Hepatocyte (in vitro differentiated cells): ENCODE data around the gene CALR. TPM values are rescaled to one million over a fixed set of nuclear protein-coding genes. Genes with fewer than 3 reads are reported as not detected.
"Not testable (repeated sequence)": the region's sequence is repeated elsewhere in the genome, so short reads cannot be mapped to it uniquely, and the experiment has no call there.

ENCODE experiments used
- DNase-seq: peaks from one replicate; pipeline ENCODE4 v3.0.0-alpha.2; 2016; ENCODE audit warnings: low spot score
- H2AFZ ChIP-seq: fragments of 200-600 bp; sonication (generic); 2 replicates; pipeline ENCODE4 v1.6.0; 2016; ENCODE audit warnings: antibody characterized with exemption, mild to moderate bottlenecking
- H3K27ac ChIP-seq: fragments of 200-600 bp; sonication (generic); 2 replicates; pipeline ENCODE4 v1.5.1; 2016; ENCODE audit warnings: mild to moderate bottlenecking
- H3K27me3 ChIP-seq: fragments of 200-600 bp; sonication (generic); 2 replicates; pipeline ENCODE4 v1.6.1; 2016
- H3K36me3 ChIP-seq: fragments of 200-600 bp; sonication (generic); replicated peaks from 2 replicates; pipeline ENCODE4 v1.5.1; 2016; ENCODE audit warnings: low read depth; ENCODE audit not compliant: insufficient read depth
- H3K4me1 ChIP-seq: fragments of 200-600 bp; sonication (generic); 2 replicates; pipeline ENCODE4 v1.5.1; 2016; ENCODE audit warnings: mild to moderate bottlenecking, moderate library complexity; ENCODE audit not compliant: insufficient read depth
- H3K4me2 ChIP-seq: fragments of 200-600 bp; sonication (generic); 2 replicates; pipeline ENCODE4 v1.6.0; 2016
- H3K4me3 ChIP-seq: fragments of 200-600 bp; sonication (generic); 2 replicates; pipeline ENCODE4 v1.5.1; 2016; ENCODE audit warnings: mild to moderate bottlenecking
- H3K79me2 ChIP-seq: fragments of 200-600 bp; sonication (generic); 2 replicates; pipeline ENCODE4 v1.6.0; 2017; ENCODE audit warnings: mild to moderate bottlenecking
- H3K9me2 ChIP-seq: fragments of 200-600 bp; sonication (generic); replicated peaks from 2 replicates; pipeline ENCODE4 v1.6.0; 2017; ENCODE audit warnings: mild to moderate bottlenecking; ENCODE audit not compliant: insufficient read depth
- H3K9me3 ChIP-seq: fragments of 200-600 bp; sonication (generic); 2 replicates; pipeline ENCODE4 v1.5.1; 2016; ENCODE audit warnings: low read depth, mild to moderate bottlenecking
- H4K20me1 ChIP-seq: fragments of 200-600 bp; sonication (generic); 2 replicates; pipeline ENCODE4 v1.6.0; 2016; ENCODE audit warnings: mild to moderate bottlenecking; ENCODE audit not compliant: insufficient read depth, poor library complexity, severe bottlenecking
- CTCF ChIP-seq: fragments of 200-600 bp; sonication (generic); IDR thresholded peaks from 2 replicates; pipeline ENCODE4 v1.5.1; 2016; ENCODE audit warnings: antibody characterized with exemption, mild to moderate bottlenecking; ENCODE audit not compliant: poor library complexity
- EZH2 ChIP-seq: fragments of 200-600 bp; sonication (generic); IDR thresholded peaks from 2 replicates; pipeline ENCODE4 v1.6.1; 2016; ENCODE audit warnings: antibody characterized with exemption, mild to moderate bottlenecking, borderline replicate concordance
- EZH2phosphoT487 ChIP-seq: fragments of 200-600 bp; sonication (generic); IDR thresholded peaks from one replicate; pipeline ENCODE4 v1.6.1; 2018; ENCODE audit warnings: antibody characterized with exemption, mild to moderate bottlenecking, low read depth, moderate library complexity; ENCODE audit not compliant: unreplicated experiment, severe bottlenecking
- whole genome bisulfite sequencing: methylation state at CpG from one replicate; pipeline ENCODE4 v1.1.6; 2016; ENCODE audit warnings: low lambda C conversion rate; ENCODE audit errors: missing lambda C conversion rate; 5-methylcytosine and 5-hydroxymethylcytosine counted together
- polyA plus RNA-seq: library from polyadenylated mRNA; unstranded; fragments of >200 nt; fragmentation: Nextera tagmentation; extraction: Ambion mirVana; gene quantifications from 2 replicates; pipeline ENCODE4 v1.2.1, GENCODE V29; 2016
- total RNA-seq: library from RNA; depleted of rRNA; stranded (reverse); fragments of >200 nt; gene quantifications from 2 replicates; pipeline ENCODE4 v1.2.3, GENCODE V29; 2014

The CALR gene
- total and polyA plus RNA-seq, 2 experiments from 2014 or later: 915 to 1,414 TPM

GRCh38 chr19:12953799-12954611, 15.6 kb downstream of the CALR start:
- DNase-seq: no peak
- no peak for TF ChIP-seq CTCF
- H3K9me2 ChIP-seq: no peaks in the 10 kb centered on the region
- H2AFZ ChIP-seq: no peak overlapping the region
- no peaks in the 10 kb centered on the region for H3K9me3 ChIP-seq
- no peaks in the 10 kb centered on the region for H3K27me3 ChIP-seq
- WGBS: 83% methylated on average over 12 of the region's 12 CpGs
- H3K36me3 ChIP-seq: no peaks in the 10 kb centered on the region
- H4K20me1 ChIP-seq: peaks cover 2% of the 10 kb centered on the region
- H3K27ac ChIP-seq: peak overlapping the region; percentile 73
- peak overlapping the region; percentile 5 for H3K4me2 ChIP-seq
- H3K79me2 ChIP-seq: peaks cover 39% of the 10 kb centered on the region
- peaks cover 28% of the 10 kb centered on the region for H3K4me1 ChIP-seq
- no peak overlapping the region for H3K4me3 ChIP-seq

- no peaks in the 10 kb centered on the region for H3K36me3 ChIP-seq
- peaks cover 28% of the 10 kb centered on the region for H3K4me1 ChIP-seq
- WGBS: 100% methylated on average over 1 of the region's 1 CpG
- no peaks in the 10 kb centered on the region for H3K9me2 ChIP-seq
- no peak overlapping the region for H2AFZ ChIP-seq
- no peak for TF ChIP-seq CTCF
- no peak for TF ChIP-seq EZH2phosphoT487
- no peak for TF ChIP-seq EZH2
- no peaks in the 10 kb centered on the region for H3K9me3 ChIP-seq
- no peaks in the 10 kb centered on the region for H3K27me3 ChIP-seq
- peak overlapping the region; percentile 23 for H3K27ac ChIP-seq
- peaks cover 39% of the 10 kb centered on the region for H3K79me2 ChIP-seq
- peaks cover 2% of the 10 kb centered on the region for H4K20me1 ChIP-seq
- DNase-seq: no peak
- no peak overlapping the region for H3K4me2 ChIP-seq
- H3K4me3 ChIP-seq: no peak overlapping the region
Measured at GRCh38 chr19:12954612-12954962, 16.2 kb downstream of the CALR start.

- not testable (repeated sequence) for H3K9me3 ChIP-seq, H2AFZ ChIP-seq, H4K20me1 ChIP-seq, H3K27me3 ChIP-seq, H3K36me3 ChIP-seq, DNase-seq, H3K4me3 ChIP-seq, H3K9me2 ChIP-seq
- peaks cover 39% of the 10 kb centered on the region for H3K79me2 ChIP-seq
- peaks cover 28% of the 10 kb centered on the region for H3K4me1 ChIP-seq
- 91% methylated on average over 9 of the region's 9 CpGs for WGBS
- peak overlapping the region; percentile 92 for H3K4me2 ChIP-seq
- peak overlapping the region; percentile 90 for H3K27ac ChIP-seq
Measured at GRCh38 chr19:12955575-12955974, 17.2 kb downstream of the CALR start.

- Histone ChIP-seq H3K4me1 (peaks cover 28% of the 10 kb centered on the region), H3K27ac (peak overlapping the region; percentile 90), H3K36me3 (no peaks in the 10 kb centered on the region), H3K4me2 (peak overlapping the region; percentile 92), H4K20me1 (peaks cover 2% of the 10 kb centered on the region), H3K9me3 (no peaks in the 10 kb centered on the region), H3K4me3 (peak overlapping the region; percentile 89), H3K79me2 (peaks cover 35% of the 10 kb centered on the region), H2AFZ (no peak overlapping the region), H3K9me2 (no peaks in the 10 kb centered on the region), H3K27me3 (no peaks in the 10 kb centered on the region)
- 67% methylated on average over 12 of the region's 12 CpGs for WGBS
- DNase-seq: no peak
- TF ChIP-seq EZH2phosphoT487 (no peak), CTCF (no peak), EZH2 (no peak)
Measured at GRCh38 chr19:12955996-12956395, 17.6 kb downstream of the CALR start.
